Embryonic facial prominence (tissue), 1 donor: Measurements from ENCODE around the gene VPS13D.
"Not testable (repeated sequence)": the region's sequence is repeated elsewhere in the genome, so short reads cannot be mapped to it uniquely, and the experiment has no call there.

Experiments used
- DNase-seq: peaks from one replicate; pipeline ENCODE4 v3.0.0-alpha.2; 2016; ENCODE audit errors: extremely low spot score

VPS13D gene

DNA sequence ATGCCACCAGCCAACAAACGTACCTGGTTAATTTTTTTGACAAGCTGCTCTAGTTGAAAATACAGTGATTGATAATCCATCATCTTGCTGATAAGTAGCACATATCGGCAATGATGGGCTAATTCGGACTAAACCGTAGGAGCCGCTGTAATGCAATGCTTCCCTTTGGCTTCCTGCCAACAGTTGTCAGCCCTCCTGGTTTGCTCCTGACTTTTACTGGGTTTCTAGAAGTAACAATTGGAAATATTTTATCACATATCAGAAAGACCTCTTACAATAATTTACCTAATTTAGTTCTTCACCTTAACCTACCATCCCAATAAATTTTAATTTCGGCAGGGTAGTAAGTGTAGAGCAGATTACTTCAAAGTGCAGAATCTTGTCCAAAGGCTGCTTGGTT, 239.7 kb downstream of the VPS13D start:
- no peak for DNase-seq

DNA sequence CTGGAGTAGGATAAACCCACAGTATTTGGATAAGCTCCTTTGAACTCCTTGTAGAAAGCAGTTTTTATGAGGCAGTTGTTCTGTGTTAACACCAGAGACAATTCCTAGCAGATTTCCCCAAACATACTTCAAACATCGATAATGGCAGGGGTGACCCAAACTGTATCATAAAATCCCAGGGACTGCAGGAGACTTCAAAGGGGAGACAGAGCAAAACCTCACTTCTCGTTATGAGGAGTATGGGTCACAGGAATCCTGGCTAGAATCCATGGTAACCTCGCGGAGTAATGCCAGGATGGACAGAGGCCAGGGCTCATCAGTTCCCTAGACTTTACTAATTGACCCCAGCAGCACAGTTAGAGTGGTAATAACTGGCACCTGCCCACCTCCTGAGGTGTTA, 240.2 kb downstream of the VPS13D start:
- DNase-seq = no peak

DNA sequence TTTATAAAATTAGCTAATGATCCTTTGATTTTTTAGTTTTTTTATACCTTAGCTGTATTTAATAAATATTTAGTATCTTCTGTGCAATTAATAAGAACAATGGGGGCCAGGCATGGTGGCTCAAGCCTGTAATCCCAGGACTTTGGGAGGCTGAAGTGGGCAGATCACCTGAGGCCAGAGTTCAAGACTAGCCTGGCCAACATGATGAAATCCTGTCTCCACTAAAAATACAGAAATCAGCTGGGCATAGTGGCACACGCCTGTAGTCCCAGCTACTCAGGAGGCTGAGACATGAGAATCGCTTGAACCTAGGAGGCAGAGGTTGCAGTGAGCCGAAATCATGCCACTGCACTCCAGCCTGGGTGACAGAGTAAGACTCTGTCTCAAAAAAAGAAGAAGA, 241.1 kb downstream of the VPS13D start:
- not testable (repeated sequence) for DNase-seq

GRCh38 chr1:12472156-12472797, 242.4 kb downstream of the VPS13D start:
- DNase-seq = no peak

- DNase-seq = no peak
Observed at GRCh38 chr1:12472798-12473551, 243.1 kb downstream of the VPS13D start.

DNA sequence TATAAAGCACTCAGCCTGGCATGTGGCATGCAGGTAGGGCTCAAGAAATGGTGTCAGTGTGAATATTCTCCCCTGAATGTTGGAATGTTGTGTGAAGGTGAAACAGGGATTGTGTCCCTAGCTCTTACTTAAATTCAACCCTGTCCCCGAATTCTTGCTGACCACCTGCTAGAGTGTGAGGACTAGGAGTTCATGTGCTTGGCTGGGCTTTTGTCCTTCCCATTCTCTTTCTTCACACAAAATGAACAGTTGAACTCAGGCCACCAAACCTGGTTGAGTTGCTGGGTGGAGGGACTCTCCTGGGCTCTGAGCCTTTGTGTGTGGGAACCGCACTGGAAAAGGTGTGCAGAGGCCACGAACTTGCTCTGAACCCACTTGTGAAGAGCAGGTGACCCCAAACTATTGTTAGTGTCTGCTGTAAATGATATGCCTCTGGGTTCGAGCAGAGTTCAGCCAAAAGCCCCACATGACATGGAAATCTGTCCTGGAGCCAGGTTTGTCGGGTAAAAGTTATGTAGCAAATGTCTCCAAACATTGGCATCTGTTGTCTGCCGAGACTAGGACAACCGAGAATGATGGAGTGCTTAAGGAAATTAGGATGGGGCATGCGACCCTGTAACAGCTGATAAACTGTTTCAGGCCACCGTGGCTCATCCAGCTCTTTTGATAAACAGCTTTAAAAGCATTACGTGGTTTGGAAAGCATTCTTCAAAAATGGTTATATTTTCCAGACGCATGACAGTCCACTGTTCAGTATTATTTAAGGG, 243.9 kb downstream of the VPS13D start:
- DNase-seq = no peak

DNA sequence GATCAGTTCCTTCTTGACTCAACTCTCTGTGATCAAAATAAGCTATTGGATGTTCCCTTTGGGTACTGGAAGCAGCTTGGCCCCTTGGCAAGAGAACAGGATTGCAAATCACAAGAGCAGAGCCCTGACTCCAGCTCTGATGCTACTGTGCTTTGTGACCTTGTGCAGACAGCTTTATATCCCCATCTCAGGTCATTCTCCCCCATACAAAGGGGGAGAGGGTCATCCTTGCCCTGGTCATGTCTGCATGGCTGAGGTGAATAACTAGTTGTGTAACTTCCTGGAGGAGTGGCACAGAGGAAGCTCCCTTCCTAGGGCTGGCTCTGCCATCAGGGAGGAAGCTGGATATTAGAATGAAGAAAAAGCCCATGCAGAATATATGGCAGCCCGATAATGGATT, 245.3 kb downstream of the VPS13D start:
- DNase-seq = no peak

DNA sequence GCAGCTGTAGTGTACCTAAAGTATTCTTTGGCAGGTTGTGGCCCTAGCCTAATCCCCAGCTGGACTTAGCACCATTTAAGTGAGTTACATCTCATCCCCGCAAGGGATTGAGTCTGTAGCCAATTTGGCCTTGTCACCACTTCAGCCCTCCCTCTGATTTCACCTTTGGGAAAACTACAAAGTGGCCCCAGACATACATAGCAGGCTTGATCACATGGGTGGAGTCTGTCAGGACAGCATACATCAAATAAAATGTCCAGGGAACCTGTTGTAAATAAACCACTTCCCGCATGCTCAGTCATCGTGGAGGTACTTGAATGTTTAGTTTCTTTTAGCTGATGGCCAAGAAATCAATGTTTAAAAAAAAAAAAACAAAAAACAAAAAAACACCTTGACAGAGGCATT, 245.7 kb downstream of the VPS13D start:
- no peak for DNase-seq

- no peak for DNase-seq
Observed at GRCh38 chr1:12475947-12476346, 246.1 kb downstream of the VPS13D start.

GRCh38 chr1:12477314-12477713, 247.5 kb downstream of the VPS13D start:
- DNase-seq = no peak

DNA sequence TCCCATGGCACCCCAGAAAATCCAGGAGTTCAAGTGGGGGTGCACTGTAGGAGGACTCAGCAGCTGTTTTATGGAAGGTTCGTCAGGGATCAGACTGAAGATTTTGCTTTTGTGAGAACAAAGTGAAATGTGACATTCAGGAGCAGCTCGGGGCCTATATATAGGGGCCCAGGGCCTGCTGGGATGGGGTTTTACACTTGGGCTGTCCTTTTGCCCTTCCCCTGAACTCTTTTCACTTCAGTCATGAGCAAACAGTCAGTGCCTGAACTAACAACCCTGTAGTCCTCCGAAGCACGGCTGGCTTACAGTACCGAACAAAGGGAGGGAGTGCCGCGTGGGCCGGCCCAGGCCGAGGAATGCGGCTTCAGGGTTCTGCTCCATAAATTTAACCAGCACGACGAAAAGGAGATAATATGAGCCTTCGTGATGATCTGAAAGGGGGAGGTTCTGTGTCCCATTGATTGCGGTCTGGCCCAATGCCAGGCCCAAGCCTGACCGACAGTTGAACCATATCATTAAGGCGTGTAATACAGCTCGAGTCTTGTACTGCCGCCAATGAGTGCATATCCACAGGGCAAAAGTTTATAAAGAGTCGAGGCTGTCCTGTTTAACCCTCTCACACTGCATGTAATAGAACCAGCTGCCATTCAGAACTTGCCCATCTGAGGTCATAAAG, 248.2 kb downstream of the VPS13D start:
- peak; percentile 92 for DNase-seq

DNA sequence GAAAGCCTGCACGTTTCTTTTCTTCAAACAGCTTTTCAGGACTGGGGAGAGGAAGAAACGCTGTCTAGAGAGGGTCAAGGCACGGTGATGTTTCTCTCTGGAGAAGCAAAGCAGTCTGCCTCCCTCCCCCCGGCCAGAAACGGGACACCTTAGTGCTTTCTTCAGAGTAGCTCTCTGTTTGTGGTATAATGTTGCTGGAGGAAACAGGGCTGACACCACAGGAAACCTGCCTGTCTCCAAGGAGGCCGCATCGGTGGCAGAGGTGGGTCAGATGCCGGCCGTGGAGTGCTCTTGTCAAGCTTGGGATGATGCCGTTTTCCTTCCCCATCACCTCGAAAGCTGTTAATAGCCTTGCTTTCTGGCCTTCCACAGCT, 248.8 kb downstream of the VPS13D start:
- no peak for DNase-seq

GRCh38 chr1:12479311-12479710, 249.5 kb downstream of the VPS13D start:
- DNase-seq = no peak

DNA sequence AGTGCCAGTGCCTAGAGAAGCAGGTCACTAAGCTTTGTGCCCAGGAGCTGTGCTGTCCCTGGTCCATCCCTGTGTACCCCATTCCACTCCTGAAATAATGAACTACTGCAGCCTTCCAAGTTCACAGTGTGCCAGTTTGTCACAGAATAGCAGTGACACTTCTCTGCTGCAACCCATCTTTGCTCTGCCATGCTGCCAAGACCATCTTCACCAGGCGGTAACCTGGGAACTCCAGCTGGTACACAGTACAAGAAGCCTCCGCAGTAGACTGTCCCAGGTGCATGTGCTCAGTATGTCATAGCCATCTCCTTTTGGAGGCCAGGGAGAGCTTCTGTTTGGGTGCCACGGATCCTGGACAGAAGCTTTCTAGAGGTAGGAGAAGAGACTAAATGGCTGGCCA, 250.2 kb downstream of the VPS13D start:
- no peak for DNase-seq

DNA sequence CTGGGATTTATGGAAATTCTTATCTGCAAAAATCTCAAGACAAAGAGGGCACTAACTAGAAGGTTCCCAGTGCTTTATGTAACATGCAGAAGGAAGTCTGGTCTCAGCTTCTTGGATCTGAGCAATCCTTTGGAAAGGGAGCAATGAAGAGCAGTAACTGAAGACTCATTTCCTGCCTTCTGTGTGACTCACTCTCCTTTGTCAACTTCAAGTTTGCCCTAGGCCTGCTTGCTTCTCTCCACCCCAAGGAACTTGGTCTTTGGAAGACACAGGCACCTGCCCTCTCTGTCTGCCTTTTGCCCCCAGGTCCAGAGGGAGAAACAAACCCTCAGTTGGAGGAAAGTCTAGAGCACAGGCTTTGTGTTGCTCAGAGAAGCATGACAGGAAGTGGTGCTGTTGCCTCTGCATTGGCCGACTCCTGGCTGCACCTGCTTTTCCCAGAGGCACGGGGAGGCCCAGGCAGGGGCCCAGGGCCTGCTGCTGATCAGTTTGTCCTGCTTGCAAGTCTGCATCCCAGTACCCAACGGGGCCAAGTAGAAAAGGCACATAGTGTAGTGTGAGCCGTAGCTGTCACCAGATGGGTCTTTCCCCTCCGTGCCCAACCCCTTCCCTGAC, 251.0 kb downstream of the VPS13D start:
- DNase-seq = no peak

GRCh38 chr1:12481928-12482327, 252.1 kb downstream of the VPS13D start:
- DNase-seq = no peak

DNA sequence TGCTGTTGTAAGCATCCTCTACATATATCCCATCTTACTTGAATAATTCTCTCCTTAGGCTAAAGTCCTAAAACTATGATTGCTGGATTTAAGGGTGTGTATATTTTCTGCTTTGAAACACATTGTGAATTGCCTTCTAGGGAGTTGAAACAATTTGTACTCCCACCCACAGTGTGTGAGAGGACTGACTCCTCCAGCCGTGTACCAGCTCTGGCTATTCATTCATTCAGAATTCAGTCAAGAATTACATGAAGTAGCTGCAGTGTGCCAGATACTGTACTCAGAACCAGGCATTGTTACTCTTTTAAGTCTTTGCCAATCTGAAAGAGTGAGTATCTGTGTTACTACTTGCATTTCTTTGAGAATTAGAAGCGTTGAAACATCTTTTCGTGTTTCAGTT, 253.2 kb downstream of the VPS13D start:
- DNase-seq = no peak

DNA sequence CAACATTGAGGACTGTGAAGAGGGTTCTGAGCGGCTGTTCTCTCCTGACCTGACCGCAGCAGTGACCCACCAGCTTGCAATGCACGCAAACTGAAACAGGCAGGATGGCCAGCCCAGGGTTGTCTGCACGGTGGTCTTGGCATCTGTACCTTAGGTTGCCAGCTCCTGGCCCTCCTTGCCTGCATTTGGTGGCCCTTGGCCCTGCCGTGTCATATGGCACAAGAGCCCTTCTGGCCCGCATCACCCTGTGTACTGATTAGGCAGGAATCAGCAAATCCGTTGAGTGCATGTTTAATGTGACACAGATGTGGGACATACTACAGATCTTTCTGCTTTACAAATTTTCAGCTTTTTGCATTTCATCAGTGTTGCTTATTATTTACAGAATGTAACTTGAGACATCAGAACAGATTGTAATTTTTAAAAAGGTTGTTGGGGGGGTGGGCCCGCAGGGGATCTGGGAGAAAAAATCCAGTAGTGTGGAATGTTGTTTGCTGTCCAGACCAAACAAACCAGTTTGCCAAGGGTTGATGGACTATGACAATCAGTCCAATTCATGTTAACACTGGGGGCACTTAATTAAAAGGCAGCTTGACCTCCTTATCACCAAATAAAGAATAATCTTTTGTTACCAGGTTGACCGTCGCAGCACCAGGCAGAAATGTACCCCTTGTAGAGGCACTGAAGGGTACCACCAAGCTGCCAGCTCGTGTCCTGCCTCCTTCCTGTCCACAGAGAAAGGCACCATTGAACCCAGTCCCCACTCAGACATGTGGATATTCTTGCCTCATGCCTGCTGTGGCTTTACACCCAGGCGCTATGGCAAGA, 255.6 kb downstream of the VPS13D start:
- DNase-seq = no peak

DNA sequence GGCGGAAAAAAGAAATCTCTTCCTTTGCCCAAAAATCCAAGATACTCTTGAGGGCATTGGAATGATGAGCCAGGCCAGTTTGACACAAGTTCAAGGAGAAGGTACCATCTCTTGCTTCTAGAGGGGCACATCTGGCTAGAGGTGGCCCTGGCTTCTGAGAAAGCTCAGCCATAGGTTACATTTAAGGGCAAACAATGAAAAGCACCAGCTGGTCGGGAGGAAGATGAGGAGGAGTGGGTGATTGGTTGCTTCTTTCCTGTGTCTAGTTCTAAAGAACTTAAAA, 256.2 kb downstream of the VPS13D start:
- no peak for DNase-seq

DNA sequence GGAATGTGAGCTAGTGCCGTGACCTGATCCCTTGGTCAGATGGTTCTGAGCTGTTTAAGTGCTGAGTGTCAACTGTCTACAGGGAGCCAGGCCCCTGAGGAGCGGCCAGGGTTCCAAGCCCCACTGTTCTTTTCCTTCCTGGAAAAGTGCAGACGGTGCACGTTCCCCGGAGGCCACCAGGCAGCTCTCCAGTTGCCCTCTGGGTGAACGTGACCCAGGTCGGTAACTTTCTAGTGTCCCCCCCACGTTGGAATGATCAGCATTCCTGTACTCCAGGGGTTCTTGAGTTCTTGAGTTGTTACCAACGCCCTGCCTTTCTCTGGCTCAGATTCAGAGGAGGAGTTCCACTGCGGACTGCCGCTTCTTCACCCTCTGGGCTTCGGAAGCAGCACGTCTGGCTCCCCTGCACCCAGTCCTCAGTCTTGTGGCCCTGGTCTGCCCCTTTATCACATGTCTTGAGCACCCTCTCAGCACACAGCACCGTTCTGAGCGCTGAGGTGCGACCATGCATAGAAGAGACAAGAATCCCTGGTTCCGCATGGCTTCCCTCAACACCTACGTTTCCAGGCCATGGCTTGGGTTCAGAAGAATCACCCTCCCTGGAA, 256.7 kb downstream of the VPS13D start:
- no peak for DNase-seq

DNA sequence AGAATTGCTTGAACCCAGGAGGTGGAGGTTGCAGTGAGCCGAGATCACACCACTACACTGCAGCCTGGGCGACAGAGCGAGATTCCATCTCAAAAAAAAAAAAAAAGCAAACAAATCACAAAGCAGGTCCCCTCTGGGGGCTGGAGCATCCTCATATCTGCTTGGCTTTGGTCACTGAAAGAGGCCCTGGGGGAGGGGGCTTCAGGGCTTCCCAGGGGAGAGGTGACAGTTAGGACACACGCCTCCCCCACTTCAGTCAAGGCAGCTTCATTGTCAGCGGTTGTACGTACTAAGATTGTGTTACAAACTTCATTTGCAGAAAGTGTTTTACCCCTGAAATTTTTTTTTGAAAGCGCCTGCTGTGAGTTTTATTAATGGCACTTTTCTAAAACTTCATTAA, 257.7 kb downstream of the VPS13D start:
- DNase-seq = no peak
